Epithelial cell of esophagus (primary cell): ENCODE results near the gene LUZP1.

ENCODE experiments used
- DNase-seq: peaks from one replicate; pipeline ENCODE4 v3.0.0; 2010; ENCODE audit warnings: low read depth
- H3K4me3 ChIP-seq: 2 replicates; pipeline ENCODE4 v1.5.1; 2011; ENCODE audit warnings: mild to moderate bottlenecking, low read length, control low read depth
- CTCF ChIP-seq: IDR thresholded peaks from 2 replicates; pipeline ENCODE4 v1.5.1; 2011; ENCODE audit warnings: low read depth, mild to moderate bottlenecking, low read length, control low read depth, inconsistent platforms; ENCODE audit not compliant: insufficient read depth; ENCODE audit errors: missing control alignments

The LUZP1 gene

DNA sequence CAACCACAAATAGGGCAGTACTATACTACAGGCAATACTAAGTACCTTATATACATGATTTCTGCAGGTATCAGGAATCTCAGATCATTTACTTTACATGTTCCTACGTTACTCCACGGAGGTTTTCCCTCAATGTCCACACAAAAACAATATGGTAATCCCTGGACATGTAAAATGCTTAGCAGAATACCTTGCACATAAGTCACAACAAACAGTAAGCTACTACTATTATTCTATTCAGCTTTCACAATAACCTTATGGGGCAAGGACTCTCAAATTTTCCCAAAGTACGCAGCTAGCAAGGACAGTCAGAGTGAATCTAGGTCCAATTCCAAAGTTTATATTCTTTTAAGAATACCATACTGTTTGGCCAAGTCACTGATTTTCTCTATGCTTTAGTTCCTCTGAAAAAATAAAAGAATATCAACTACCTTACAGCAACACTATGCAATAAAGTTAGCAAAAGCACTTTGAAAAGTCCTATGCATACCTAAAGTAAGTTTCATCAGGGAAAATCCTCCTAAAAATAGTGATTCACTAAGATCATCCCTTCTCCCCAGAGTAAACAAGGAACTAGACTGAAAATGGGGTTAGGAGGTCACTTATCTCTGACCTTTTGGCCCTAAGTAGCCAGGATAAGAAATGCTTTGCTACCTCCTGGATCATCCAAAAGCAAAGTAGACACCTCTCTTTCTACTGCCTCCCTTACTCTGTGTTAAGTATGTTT lies 67.4 kb downstream of the LUZP1 start:
- H3K4me3 ChIP-seq, result no peak overlapping the region
- no peak for TF ChIP-seq CTCF
- DNase-seq, result peak; percentile 54

DNA sequence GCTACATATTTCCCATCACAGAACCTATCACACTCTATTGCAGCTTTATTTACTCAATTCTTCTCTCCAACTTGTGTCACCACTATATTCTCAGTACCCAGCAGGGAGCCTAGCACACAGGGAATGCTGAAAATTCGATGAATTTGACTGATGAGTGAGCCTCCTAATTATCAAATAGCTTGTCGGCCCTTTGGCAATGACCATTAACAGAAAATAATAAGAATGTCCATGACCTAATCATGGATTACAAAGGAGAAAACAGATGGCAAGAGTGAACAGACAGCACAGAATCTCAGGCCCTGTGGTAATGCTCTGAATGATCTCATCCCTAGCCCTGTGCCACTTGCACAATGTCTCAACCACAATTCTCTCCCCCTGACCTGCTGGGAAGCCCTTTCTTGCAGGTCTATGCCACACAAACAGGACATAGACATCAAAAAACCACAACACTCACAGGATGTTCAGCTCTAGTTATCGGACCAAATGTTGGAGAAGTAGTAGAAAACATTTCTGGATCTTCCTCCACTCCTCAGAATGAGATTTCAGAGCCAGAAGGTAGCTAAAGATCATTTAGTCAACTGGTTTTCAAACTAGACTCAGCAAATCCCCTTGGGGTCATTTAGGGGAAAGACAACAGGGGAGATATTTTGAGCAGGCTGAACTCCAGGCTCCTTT lies 68.4 kb downstream of the LUZP1 start:
- no peak for TF ChIP-seq CTCF
- DNase-seq, result peak; percentile 93
- no peak overlapping the region for H3K4me3 ChIP-seq

- H3K4me3 ChIP-seq, result no peak overlapping the region
- no peak for DNase-seq
- TF ChIP-seq CTCF, result no peak
Observed at GRCh38 chr1:23099171-23099536, 69.5 kb downstream of the LUZP1 start.

DNA sequence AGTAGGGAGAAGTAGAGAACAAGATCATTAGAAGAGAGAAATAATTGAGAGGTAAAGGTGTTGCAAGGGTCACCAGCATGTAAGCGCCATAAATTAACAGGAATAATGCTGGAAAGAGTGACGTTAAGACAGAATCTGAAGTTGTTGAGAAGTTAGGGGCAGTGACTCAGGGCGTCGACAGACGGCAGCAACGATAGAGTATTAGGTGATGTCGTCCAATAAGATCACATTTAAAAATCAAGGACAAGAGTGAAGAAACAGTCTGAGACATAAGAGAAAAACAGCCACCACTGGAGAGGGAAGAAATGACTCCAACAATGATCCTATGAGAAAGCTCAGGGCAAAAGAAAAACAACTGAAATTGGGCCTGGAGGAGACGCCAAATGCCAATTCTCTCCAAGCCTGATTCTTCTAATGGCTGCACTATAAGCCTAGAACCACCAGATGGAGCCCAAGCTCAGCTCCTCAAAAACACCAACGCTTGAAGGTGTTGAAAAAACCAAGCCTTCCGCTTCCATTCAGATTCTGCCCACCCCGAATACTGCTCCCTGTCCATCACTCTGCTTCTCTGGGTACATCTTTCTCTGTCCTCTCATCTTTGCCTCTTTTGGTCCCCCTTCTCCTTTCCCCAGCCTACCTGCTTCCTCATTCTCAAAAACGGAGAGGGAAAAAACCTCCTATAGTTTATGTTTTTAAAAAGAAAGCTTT lies 70.0 kb downstream of the LUZP1 start:
- H3K4me3 ChIP-seq, result no peak overlapping the region
- peak; percentile 78 for DNase-seq
- TF ChIP-seq CTCF, result peak; percentile 97

GRCh38 chr1:23097316-23097715 lies 71.3 kb downstream of the LUZP1 start:
- no peak for DNase-seq
- TF ChIP-seq CTCF, result no peak
- H3K4me3 ChIP-seq, result no peak overlapping the region

GRCh38 chr1:23092447-23092846 lies 76.2 kb downstream of the LUZP1 start:
- H3K4me3 ChIP-seq, result no peak overlapping the region
- no peak for TF ChIP-seq CTCF
- DNase-seq, result no peak

DNA sequence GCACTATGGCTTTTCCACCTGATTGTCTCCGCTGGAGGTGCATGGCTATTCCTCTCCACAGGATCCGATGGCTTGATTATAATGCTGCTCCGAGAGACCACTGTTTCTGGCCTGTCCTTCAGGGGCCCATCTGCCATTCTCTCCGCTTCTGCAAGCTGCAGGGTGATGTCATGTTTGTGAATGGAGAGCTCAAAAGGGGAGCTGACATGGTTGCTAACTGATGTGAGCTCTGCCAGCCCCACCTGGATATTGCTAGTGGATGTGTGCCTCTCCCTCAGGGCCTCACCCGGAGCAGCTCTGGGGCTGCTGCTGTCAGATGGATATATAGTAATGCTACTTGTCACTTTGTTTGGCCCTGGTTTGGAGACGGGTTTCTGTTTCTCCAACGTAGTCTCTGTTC lies 77.1 kb downstream of the LUZP1 start:
- no peak overlapping the region for H3K4me3 ChIP-seq
- DNase-seq, result no peak
- no peak for TF ChIP-seq CTCF
